ENCODE measurements around the gene WASL.

DNA sequence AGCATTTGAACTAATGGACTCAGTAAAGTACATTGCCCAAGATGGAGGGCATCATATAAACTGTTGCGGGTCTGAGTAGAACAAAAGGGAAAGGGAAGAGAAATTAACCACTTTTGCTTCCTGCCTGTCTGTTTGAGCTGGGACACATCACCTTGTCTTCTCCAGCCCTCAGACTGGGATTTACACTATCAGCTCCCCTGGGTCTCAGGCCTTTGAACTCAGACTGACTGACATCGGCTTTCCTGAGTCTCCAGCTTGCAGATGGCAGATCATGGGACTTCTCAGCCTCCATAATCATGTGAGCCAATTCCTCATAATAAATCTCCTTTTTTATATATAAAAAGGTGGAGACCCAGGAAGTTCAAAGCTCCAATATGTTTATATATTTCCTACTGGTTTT, 23.0 kb upstream of the WASL start:
- TF ChIP-seq, protein P1, sequence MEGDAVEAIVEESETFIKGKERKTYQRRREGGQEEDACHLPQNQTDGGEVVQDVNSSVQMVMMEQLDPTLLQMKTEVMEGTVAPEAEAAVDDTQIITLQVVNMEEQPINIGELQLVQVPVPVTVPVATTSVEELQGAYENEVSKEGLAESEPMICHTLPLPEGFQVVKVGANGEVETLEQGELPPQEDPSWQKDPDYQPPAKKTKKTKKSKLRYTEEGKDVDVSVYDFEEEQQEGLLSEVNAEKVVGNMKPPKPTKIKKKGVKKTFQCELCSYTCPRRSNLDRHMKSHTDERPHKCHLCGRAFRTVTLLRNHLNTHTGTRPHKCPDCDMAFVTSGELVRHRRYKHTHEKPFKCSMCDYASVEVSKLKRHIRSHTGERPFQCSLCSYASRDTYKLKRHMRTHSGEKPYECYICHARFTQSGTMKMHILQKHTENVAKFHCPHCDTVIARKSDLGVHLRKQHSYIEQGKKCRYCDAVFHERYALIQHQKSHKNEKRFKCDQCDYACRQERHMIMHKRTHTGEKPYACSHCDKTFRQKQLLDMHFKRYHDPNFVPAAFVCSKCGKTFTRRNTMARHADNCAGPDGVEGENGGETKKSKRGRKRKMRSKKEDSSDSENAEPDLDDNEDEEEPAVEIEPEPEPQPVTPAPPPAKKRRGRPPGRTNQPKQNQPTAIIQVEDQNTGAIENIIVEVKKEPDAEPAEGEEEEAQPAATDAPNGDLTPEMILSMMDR (IDR thresholded peaks at IDR 0.05): no peak
- no peak for TF ChIP-seq POLR2A (IDR thresholded peaks at IDR 0.05; ENCODE audit: low read depth)
- no peak for TF ChIP-seq POLR2AphosphoS5 (IDR thresholded peaks at IDR 0.05)
- no peak for TF ChIP-seq EP300 (IDR thresholded peaks at IDR 0.05)
